Activated CD4-positive, alpha-beta T cell treated with anti-CD3 and anti-CD28 coated beads for 1 hour (primary cell): Measurements from ENCODE around the gene NPLOC4.

Experiments used
- DNase-seq: peaks from one replicate; pipeline ENCODE4 v3.0.0-alpha.2; 2020

The NPLOC4 gene

DNA sequence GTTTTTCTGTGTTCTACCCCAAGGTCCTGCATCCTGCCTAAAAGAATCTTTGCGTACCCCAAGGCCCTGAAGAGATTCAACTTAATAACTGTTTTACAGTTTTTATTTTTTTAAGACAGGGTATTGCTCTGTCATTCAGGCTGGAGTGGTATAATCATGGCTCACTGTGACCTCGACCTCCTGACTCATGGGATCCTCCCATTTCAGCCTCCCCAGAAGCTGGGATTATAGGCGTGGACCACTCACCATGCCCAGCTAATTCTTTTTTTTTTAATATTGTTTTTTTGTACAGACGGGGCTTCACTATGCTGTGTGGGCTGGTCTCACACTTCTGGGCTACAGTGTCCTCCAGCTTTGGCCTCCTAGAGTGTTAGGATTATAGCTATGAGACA is 75.4 kb downstream of the NPLOC4 start:
- DNase-seq, result no peak

DNA sequence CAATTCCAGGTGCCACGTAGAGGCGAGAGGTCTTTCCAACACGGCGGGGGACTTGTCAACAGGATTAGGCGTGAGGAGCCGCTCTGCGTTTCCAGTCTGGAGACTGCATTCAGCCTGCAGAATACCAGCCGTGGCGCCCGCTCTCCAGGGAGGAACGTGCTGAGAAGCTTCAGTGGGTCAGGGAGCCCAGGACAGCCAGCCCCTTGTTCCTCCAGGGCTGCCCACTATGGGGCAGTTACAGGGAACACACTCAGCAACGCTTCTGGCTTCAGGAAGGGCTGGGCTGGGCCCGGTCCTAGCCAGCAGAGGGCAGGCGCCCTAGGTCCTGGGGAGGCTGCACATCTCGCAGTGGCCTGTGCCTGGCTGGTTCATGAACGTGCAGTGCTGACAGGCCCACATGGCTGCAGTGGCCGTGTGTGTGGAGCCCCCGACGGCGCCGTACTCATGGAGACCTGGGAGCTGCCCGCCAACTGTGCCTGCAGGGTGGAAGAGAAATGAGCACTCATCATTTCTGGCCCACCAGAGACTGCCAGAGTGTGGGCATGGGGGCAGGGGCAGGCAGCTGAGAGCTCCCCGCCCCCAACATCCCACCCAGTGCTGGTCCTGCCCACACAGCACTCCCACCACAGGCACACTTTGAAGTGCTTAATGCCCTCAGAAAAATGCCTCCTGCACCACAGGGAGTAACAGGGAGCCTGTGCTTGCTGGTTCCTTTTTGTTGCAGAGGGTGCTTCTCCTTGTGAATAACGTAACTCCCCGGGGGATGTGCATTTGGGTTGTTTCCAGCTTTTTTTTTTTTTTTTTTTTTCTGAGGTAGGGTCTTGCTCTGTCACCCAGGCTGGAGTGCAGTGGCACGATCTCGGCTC is 77.7 kb downstream of the NPLOC4 start:
- DNase-seq, result no peak

DNA sequence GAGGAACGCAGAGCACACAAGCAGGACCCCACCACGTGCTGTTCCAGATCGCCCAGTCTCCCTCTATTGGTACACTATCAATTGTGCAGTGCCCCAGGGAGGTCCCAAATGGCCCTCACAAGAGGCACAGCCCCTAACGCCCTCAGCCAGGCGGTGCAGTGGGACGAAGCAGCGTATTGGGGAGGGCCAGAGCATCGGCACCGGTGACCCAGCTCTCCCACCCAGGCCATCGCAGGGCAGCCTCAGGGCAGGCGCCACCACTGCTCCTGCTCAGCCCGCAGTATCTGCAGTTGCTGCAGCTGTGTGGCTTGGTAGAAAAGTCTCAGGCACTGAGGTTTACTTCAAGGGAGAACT is 78.8 kb downstream of the NPLOC4 start:
- DNase-seq, result no peak

DNA sequence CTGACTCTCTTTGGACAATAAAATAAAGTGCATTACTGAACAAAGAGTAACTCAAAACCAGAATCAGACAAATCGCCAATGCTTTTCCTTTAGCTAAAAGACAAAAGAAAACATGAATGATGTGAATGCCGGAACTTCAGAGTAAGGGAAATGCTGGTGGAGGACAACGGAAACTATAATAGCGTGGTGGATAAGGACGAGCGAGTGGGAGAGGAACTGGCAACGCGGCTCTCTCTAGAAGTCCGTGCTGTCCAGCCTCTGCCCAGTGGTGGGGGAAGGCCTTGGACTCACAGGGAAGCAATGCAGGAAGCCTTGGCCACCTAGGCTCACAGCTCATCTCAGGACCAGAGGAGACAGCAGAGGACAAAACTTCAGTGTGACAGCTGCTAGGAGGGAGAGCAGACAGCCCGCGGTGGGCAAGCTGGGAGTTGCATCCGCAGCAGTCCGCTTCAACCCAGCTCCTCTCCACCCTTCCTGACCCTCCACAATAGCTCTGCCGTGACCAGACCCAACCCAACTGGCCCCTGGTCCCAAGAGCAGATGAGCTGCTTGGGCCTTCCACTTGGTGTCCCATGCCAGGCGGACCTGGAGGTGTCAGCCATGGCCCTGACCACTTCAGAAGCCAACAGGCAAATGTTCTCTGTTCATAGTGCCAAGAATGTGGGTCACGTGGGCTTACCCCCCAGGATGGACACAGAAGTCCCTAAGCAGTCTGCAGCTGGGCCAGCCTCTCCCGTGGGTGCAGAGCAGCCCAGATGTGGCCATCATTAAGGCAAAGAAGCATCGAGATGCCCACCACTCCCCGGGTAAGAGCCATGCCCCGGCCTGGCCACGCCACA is 79.4 kb downstream of the NPLOC4 start:
- no peak for DNase-seq

DNA sequence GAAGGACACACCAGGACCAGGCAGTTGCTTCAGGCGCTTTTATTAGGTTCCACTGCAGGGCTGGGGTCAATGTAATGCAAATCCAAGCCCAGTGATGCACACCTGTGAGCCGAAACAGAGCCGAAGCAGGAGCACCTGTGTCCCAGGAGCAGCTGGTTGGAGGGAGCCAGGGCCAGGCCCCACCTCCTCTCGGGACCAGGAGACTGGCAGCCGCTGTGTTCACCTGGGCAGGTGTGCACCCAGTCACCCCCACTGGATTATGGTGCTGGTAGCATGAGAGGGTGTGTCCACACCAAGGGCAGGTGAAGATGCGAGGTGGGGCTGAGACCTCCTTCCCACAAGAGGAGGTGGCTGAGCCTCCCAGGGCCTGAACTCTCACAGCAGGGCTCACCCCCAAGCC is 80.0 kb downstream of the NPLOC4 start:
- DNase-seq, result no peak

DNA sequence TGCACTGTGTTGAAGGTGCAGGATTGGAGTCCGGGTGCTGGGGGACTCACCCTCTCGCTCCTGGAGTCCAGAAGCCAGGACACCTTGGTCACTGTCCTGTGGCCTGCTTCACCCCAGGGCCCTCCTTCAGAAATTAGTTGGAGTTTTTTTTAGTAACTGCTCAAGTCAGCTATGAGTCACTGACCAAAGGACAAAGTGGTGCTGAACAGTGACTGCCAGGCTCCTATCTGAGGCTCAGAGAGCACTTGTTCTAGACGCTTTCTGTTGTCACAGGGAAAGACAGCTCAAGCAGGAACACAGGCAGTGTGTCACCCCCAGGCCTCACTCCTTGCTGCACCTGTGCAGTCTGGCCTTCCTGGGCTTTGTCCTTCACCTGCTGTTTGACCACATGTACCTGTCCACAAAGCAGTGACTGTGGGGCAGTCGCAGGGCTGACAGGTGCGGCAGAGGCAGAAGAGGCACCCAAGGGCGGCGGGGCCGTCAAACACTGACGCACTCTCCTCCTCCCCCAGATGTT is 80.7 kb downstream of the NPLOC4 start:
- no peak for DNase-seq

DNA sequence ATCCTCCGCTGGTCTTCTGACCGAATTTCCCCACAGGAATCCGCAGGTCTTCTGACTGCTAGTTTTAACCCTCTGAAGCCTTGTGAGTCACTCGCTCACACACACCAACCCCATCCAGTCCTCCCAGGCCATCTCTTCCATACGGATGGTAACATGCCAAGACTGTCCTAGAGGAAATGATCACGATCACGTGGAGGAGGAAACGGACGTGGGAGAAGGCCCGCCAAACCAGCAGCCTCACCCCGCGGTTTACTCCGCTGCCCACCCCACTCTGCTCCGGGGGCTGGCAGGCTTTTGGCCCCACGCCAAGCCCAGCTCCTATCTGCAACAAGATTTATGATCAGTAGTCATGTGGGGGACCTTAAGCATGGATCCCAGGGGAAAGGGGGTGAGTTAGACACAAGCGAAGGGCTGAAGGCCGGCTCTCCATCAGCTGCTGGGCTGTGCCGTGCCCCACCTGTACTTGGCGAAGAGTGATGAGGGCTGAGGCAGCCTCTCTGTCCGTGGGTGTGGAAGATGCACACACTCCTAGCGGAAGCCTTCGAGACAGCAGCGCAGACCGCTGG is 83.2 kb downstream of the NPLOC4 start:
- DNase-seq, result no peak

DNA sequence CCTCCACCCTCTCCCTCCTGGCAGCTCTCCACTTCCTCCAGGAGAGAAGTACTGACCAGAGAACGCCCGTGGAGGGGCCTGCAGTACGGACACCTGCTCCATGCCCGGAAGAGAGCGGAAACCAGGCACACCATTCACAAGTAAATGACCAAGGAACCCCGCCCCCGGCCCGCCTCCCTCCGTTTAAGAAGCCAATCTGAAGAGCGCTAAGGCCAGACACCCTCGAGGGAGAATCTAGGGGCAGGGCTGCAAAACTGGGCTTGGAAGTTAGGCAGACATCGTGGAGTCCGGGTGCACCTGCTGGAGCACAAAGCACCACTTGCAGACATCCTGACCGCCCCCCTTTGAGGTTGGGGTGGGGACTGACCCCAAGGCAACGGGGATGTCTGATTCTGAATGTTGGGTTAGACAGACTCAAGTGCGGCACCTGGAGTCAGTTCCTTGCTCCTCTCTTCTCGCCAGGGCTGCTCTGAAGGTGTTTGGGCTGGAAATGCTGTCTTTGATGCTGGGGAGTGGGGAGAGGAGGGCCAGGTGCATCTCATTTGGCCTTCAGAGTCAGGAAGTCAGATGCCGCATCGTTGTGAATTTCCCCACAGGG is 83.8 kb downstream of the NPLOC4 start:
- DNase-seq, result peak; percentile 53

DNA sequence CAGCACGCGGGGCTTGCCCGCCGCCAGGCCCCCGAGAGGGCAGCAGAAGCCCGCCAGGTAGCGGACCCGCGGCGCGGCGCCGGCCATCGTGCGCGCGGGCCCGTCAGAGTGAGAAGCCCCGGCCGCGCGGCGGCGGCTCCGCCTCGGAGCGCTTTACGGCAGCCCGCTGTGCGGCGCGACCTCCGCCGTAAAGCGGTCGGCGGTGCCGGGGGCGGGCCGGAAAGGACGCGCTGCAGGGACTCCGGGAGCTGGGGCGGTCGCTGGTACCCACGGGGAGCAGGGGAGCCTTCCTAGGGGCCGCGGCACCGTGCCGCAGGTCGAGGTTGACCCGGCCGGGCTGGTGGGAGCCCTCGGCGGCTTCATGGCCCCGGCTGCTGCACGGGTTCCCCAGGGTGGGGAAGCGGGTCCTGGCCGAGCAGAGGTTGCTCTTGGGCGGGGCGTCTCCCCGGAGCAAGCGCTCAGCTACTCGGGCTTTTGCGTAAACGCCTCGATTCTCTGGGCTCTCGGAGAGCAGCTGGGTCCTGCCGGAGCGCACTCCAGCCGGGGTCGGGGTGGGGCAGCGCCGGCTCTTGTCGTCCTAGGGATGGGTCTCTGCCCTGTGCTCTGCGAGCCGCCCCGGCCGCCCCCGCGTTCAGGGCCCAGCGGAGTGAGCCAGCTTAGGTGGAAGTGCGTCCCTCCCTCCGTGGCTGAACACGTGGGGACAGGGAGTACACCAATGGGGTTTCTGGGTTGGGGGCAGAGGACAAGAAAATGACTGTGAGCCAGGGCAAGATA is 84.5 kb downstream of the NPLOC4 start, which contains the start of gene FAAP100:
Gene FAAP100 (minus strand): TSS at position 110 of the 774 bp plus-strand sequence. CDS start 23 bp downstream, at position 87.
- DNase-seq, result peak; percentile 72

DNA sequence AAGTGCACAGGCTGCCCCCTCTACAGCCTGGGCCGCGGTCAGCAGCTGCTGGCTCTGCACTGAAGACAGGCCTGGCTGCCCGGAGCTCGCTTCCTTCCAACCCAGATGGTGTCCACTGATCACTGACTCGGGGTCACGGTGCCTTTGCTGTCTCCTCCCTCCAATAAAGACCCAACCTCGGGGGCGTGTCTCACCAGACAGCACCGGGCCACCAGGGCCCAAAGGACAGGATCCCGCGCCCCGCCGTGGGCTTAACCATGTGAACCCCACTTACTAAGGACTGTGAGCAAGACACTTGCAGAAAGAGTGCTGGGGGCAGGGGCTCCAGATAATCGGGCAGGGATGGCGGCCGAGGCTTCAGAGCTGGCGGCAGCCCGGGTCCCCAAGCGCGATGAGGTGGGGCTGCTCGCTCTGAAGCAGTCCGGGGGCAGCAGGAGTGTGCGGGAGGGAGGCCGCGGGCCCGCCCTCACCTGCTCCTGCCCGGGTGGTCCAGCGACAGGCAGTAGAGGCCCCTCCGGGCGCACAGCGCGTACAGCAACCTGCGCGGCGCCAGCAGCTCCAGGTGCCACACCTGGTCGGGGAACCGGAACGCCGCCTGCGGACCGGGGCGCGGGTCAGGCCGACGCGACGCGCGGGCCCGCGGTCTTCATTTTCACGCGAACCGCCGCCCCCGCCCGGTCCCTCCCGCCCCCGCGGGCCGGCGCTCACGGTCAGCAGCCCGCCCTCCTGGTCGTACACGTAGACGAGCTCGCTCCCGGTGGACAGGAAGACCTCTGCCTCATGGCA is 85.3 kb downstream of the NPLOC4 start:
- DNase-seq, result no peak

DNA sequence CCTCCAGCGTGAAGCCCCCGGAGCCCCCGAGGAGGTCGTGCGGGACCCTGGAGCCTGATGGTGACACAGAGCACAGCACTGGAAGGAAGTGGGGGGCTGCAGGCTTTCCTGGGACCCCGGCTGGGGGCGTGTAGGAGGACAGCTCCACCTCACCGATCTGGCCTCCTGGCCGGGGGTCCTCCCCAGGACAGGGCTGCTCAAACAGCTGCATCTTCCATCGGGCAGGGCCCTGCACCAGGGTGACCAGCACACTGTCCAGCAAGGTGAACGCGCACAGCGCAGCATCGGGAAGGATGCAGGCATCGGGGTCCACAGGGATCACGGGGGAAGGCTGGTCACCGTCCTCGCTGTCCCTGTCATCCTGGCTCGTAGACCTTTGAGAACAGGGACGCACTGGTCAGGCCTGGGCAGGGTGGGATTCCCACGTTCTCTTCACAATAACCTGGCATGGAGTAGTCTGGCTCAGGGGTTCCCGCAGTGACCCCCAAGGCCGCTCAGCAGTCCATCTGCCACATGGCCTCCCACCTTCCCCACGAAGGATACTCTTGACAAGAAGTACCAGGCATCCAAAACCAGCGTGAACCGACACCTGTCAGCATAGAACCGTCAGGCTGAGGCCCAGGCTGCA is 86.0 kb downstream of the NPLOC4 start:
- DNase-seq, result no peak

DNA sequence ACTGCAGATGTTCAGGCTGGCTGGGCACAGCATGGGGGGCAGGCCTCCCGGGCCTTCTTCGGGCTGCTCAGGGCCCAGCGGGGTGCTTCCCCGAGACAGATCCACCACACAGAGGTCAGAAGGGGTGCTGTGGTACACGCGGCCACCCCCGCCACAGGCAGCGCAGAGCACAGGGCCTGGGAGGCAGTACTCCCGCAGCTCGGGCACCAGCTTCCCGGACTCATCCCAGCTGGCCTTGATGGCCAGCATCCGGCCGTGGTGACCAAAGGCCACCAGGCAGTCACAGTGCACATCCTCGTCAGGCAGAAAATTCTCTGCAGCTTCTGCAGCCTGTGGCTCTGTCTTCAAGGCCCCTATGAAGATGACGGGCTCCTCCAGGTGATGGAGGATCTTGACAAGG is 86.6 kb downstream of the NPLOC4 start:
- no peak for DNase-seq

DNA sequence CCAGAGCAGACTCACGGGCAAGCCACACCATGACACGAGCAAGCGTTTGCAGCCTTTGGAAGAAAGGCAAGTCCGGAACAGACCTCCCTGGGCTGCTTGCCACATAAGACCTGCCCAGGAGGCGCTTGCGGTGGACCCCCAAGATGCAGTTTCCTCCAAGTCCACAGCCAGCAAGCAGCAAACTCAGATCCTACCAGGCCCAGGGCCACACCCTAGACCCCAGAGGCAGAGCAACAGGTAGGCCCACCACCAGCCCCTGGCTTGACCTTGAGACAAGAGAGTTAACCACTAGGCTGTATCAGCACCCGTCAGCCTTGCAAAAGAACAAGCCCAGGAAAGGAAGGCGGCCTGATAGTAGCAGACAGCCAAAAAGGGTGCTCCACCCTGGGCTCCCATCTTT is 87.1 kb downstream of the NPLOC4 start:
- no peak for DNase-seq

DNA sequence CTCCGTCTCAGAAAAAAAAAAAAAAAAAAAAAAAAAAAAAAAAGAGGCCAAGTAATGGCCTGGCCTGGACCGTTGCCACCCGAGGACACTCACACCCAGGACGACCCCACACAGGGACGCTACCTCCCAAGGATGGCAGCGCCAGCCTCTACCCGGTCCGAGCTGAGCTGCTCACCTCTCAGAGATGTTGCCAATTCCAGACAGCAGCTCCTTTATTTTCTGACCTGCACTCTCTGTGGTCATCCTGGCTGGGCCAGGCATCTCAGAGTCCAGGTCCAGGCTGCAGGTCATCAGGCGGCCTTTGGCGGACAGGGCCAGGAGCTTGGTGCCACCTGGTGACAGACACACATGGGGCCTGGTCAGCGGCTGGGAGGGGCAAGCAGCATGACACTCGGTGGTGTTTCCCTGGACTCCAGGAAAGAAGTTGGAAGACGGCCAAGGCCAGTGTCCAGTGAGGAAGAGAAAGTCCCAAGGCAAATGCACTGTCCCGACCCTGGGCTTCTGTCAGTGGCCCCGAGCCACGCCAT is 87.8 kb downstream of the NPLOC4 start:
- no peak for DNase-seq

DNA sequence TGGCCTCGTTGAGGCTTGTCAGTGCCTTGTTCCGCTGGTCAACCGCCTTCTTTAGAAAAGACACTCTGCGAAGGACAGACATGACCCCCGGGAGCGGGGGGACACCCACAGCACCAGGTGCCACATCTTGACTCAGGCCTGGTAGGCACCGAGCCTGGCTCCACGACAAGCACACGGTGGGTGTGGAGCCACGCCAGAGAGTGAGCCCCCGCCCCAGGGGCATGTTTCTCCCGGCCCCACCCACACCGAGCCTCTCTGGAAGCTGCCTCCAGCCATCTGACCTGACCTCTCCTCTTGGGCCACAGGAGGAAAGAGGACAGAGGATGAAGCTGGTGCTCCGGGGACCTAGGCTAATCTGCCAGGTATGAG is 89.3 kb downstream of the NPLOC4 start:
- DNase-seq, result no peak

DNA sequence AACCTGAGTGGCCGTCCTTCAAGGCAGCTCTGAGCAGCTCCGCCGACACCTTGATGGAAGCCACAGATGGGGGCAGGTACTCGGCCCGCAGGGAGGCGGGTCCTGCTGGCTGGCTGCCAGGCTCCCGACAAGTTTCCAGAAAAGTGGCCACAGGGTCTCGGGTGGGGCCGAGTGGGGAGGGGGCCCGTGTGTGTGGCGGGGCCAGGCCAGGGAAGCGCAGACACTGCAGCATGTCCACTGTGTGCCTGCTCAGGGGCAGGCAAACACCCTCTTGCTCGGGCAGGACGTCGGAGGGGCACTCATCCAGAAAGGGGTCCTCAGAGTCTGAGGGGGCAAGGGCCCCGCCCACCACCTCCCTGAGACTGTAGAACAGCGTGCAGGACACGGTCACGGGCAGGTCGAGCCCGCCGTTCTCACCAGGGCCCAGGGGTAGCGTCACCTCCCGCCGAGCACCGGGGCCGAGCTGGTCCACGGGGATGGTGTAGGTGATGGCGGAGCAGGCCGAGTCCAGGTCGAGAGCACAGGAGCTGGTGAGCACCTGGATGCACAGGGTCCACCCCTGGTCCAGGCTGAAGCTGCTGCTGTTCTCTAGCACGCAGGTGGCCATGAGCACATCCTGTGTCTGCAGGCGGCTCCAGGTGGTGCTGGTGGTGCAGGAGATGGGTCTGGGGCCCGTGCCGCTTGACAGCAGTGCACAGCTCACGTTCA is 89.9 kb downstream of the NPLOC4 start:
- DNase-seq, result no peak

DNA sequence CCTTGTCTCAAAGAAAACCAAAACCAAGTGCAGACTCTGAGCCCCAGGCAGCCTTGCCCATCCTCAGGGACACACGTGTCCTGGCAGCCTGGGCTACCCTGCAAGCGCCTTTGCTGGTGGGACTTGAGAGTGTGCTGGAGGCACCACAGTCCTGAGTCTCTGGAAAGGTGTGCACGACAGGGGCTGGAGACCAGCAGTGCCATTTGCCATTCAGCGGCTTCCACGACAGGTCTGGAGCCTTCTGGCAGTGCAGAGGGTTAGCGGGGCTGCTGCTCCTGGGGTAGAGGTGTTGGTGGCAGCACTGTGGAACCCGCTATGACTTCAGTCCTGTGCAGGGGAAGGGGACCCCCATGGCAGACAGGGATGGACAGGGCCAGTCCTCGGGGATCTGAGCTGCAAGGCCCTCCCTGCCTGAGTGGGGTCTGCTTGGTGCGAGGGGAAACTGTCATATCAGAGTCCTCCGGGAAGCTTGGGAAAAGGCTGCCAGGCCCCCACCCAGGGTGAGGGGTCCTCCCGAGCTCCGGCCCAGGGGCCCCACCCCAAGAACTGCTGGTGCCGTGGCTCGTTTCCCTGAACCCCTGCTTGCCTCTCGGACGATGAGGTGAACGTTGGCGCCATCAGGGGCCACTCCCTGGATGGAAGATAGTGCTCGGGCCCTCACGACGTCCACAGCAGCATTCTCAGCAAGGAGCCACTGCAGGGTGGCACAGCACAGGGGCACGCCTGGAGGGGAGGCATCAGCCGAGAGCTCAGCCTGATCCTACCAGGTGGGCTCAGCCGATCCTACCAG is 91.6 kb downstream of the NPLOC4 start:
- no peak for DNase-seq

DNA sequence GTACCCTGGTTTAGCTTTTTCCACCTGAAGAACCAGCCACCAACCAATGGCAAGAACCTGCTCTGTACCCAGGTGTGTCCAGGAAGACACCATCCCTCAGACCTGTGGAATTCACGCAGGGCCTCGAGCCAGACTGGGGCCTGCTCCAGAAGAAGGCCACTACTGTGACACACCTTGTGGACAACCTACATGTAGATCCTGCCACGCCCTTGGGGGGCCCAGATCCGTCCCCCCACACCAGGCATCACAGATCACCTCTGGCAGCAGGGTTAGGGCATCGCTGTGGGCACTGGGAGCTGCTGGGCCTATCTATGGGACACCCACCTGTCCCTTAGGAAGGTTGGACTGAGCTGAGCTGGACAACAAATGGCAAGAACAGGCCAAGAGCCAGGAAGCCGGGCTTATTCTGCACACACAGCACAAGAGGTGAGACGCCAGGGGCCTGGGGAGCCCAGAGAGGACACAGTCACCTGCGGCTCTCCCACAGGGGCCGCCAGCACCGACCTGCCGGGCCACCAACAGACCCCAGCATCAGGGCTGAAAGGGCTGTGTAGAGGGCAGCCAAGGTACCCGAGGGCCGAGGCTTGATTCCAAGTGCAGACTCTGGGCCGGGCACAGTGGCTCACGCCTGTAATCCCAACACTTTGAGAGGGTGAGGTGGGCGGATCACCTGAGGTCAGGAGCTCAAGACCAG is 92.5 kb downstream of the NPLOC4 start:
- DNase-seq, result no peak

DNA sequence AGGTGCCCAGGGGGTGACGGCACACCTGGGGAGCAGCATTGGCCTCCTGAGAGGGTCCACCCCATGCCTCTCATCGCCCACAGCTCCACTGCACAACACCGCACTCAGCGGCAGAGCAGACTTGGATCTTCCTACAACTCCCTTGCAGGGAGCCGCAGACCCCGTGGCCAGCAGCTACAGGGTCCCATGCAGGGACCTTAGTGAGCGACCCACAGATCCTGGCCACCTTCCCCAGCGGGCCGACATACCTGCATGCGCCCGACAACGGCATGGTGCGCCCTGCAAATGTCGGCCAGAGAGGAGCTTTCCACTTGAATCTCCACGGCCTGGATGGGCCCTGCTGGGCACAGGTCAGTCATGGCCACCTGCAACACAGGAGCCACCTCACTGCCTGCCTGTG is 93.2 kb downstream of the NPLOC4 start:
- DNase-seq, result no peak
